Heart right ventricle (tissue), 16 donors: Measurements from ENCODE around the gene TPGS2. TPM values are rescaled to one million over a fixed set of nuclear protein-coding genes. Genes with fewer than 3 reads are reported as not detected.
A peak's percentile ranks its signal among the peaks of the same experiment; 100 is the strongest.

Experiments used
- ATAC-seq, 8 donors: fragments of 200-7000 bp; cut with Tn5 transposase; one replicate each; pipeline ENCODE4 v1.9.1; 2020; ENCODE audit warnings: mild to moderate bottlenecking in 8 of 8, moderate library complexity in 8 of 8, moderate number of reproducible peaks in 1 of 8
- DNase-seq, 2 donors: peaks; one replicate each; pipeline ENCODE4 v3.0.0-alpha.2; 2020
- H3K27ac ChIP-seq, 10 donors: fragments of 200-600 bp; sonication (generic) in 2 of 10; one replicate each; pipeline versions ENCODE4 v1.5.0 to v1.8.0; 2020 to 2022; ENCODE audit warnings: mild to moderate bottlenecking in 3 of 10
- H3K27me3 ChIP-seq, 7 donors: fragments of 200-600 bp; one replicate each; pipeline ENCODE4 v1.8.0; 2021 to 2022; ENCODE audit warnings: mild to moderate bottlenecking in 2 of 7
- H3K36me3 ChIP-seq, 9 donors: fragments of 200-600 bp; sonication (generic) in 1 of 9; one replicate each; pipeline versions ENCODE4 v1.5.0 to v1.8.0; 2020 to 2022; ENCODE audit warnings: mild to moderate bottlenecking in 2 of 9
- H3K4me1 ChIP-seq, 9 donors: fragments of 200-600 bp; sonication (generic) in 1 of 9; one replicate each; pipeline versions ENCODE4 v1.5.0 to v1.8.0; 2020 to 2022; ENCODE audit warnings: mild to moderate bottlenecking in 4 of 9
- H3K4me3 ChIP-seq, 10 donors: fragments of 200-600 bp; sonication (generic) in 2 of 10; one replicate each; pipeline versions ENCODE4 v1.5.0 to v1.8.0; 2020 to 2022; ENCODE audit warnings: mild to moderate bottlenecking in 7 of 10, moderate library complexity in 2 of 10
- H3K9me3 ChIP-seq, 11 donors: fragments of 200-600 bp in 10 of 11; sonication (generic) in 2 of 11; one replicate each; pipeline versions ENCODE4 v1.5.0 to v1.8.0; 2013 to 2022; ENCODE audit warnings: mild to moderate bottlenecking in 2 of 11, control low read depth in 1 of 11, moderate library complexity in 1 of 11
- WGBS, 2 donors: extraction: QIAGEN DNeasy Blood & Tissue Kit; methylation state at CpG; one replicate each; pipeline ENCODE4 v1.1.7; 2013; ENCODE audit warnings: inconsistent platforms in 1 of 2; 5-methylcytosine and 5-hydroxymethylcytosine counted together
- intact Hi-C, 10 donors: fragments of 100-400 bp; cut with DNase I; formaldehyde crosslinking; loops; one replicate each; pipeline versions ENCODE4 v1.11.1 to v1.14.2; 2022
- polyA plus RNA-seq, 2 donors: library from polyadenylated mRNA; stranded (reverse); fragments of 200-250 nt; gene quantifications; one replicate each; pipeline ENCODE4 v1.2.3, GENCODE V29; 2013
- total RNA-seq, 10 donors: library from RNA; stranded (reverse); fragmentation: NEBNext Ultra II Directional in 3 of 10; extraction: Animal tissue kit (Norgen Biotek cat#: 25700) in 3 of 10; gene quantifications; one replicate each; pipeline versions ENCODE4 v1.2.1 to v1.2.4, GENCODE V29; 2021 to 2023
- TF ChIP-seq, protein P1 (sequence below), 9 donors: fragments of 200-600 bp; sonication (generic) in 2 of 9; IDR thresholded peaks; one replicate each; pipeline versions ENCODE4 v1.5.0 to v1.8.0; 2021 to 2022; ENCODE audit warnings: antibody characterized with exemption in 9 of 9, mild to moderate bottlenecking in 5 of 9, moderate library complexity in 1 of 9
- donor health status: Arrhythmogenic right ventricular cardiomyopathy.
- donor health status: ischemic (EF 13 %, LVEDD 7.1; RV severe dilation, severe dysfunction).
- donor health status: healthy with polysubstance abuse.
- donor health status: DM: no; HTN: yes; CAD: no.
- donor health status: DM: no; HTN: no; CAD: no.
- donor health status: ischemic (EF 25% LVEDD 6.9; RV normal size, moderate dysfunction).
- donor health status: ischemic (EF 25% LVEDD 5.7; RV mildly dilated, moderate dysfunction).
- donor health status: healthy.
- donor health status: DM: yes; HTN: yes; CAD: no.
- donor health status: Ischemic cardiomyopathy.
- donor health status: ischemic (EF 35%, LVEDD 5.7; RV mildly dilated, moderate dysfunction).
- donor health status: nonischemic (EF 11% LVEDD 7.7; RV severe dilation, severe dysfunction).
- donor health status: DM: yes; HTN: yes; CAD: no.
- donor health status: PGD.
- donor health status: ischemic (EF 29% LVEDD 5.4; RV normal size, mild dysfunction).
- donor health status: nonischemic (EF 23%, LVEDD 6.1; RV moderate dilation, normal function).

Gene TPGS2
- total and polyA plus RNA-seq, 12 donors = 12.4 to 41.2 (median 27.6) TPM

DNA sequence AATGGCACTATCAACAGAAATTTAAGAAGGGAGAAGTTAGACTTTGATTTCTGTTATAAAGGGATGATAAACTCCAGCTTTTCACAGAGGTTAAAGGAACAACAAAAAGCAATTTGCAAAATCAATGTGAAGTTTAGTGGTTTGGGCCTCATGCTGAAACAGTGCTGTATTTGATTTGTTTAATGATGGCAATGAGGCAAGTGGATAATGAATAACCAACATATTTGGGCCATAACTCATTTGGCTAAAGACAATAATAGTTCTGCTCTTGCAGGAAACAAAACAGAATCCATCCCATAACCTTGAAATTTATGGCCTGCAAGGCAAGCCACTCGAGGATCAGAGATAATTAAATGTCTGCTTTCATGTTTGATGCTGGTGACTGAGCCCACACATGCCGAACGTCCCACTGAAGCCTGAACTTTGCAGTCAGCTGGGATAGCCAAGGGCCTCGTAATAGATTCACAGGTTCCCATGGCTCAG, 56.5 kb downstream of the TPGS2 start:
- no peak for ATAC-seq
- intact Hi-C loops = loop anchor here in 1 of 10 donors (5.0 kb wide), 1 partner anchor 35 kb away; no protein-coding TSS in a partner anchor
- no peaks in the 10 kb centered on the region for H3K27me3 ChIP-seq
- no peaks in the 10 kb centered on the region for H3K9me3 ChIP-seq
- DNase-seq = no peak
- TF ChIP-seq, protein P1, sequence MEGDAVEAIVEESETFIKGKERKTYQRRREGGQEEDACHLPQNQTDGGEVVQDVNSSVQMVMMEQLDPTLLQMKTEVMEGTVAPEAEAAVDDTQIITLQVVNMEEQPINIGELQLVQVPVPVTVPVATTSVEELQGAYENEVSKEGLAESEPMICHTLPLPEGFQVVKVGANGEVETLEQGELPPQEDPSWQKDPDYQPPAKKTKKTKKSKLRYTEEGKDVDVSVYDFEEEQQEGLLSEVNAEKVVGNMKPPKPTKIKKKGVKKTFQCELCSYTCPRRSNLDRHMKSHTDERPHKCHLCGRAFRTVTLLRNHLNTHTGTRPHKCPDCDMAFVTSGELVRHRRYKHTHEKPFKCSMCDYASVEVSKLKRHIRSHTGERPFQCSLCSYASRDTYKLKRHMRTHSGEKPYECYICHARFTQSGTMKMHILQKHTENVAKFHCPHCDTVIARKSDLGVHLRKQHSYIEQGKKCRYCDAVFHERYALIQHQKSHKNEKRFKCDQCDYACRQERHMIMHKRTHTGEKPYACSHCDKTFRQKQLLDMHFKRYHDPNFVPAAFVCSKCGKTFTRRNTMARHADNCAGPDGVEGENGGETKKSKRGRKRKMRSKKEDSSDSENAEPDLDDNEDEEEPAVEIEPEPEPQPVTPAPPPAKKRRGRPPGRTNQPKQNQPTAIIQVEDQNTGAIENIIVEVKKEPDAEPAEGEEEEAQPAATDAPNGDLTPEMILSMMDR (IDR thresholded peaks at IDR 0.05) = no peak
- H3K4me1 ChIP-seq = peaks cover 0 to 33% (median 8%) of the 10 kb centered on the region in 9 donors
- peak overlapping the region in 1 of 10 donors; percentile 21 for H3K27ac ChIP-seq
- peaks cover 0 to 31% (median 0%) of the 10 kb centered on the region in 9 donors for H3K36me3 ChIP-seq
- H3K4me3 ChIP-seq = no peak overlapping the region
- 65 to 69% methylated on average over 4 of the region's 4 CpGs for WGBS, 2 donors

DNA sequence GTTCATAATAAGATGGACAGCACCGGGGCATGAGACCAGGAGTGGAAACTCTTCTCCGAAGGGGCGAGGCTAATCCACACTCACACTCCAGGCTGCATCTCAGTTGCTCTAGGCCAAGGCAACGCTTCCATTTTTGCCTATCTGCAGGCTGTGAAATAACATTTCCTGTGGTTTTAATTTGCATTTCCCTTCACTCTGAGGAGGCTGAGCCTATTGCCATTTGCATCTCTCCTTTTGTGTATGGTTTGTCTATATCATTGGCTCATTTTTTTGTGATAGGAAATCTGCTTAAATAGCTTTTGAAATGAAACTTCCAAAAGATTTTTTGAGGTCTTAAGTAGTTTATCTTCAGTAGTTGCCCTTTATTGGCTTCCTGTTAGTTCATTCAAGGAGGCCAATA, 57.6 kb downstream of the TPGS2 start:
- WGBS, 2 donors = 79 to 81% methylated on average over 4 of the region's 4 CpGs

DNA sequence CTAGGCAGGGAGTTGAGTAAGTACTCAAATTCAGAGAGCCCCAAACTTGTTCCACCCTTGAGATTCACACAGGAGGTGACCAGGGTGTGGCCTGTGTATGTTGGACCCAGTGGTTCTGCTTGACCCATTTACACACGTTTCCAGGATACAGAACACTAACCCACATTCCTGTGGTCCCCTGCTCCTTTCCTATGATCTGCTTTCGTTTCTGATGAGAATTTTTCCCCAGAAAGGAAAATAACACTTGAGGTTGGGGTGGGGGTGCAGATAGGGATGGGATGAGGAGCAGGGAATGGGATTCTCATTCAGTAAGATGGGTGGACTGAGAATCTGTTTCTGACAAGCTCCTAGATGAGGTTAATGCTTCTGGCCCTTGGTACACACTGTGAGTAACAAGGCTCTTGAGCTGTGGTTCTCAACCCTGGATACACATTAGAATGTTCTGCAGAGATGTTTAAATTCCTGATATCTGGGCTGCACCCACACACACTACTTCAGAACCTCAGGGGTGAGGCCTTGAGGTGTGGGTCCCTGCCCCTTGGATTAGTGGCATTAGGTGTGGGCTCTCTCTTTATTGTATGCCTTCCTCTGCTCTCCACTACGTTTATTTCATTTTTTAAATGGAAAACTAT, 58.4 kb downstream of the TPGS2 start:
- DNase-seq (no peak), ATAC-seq (no peak)
- intact Hi-C loops = loop anchor here in 1 of 10 donors (5.0 kb wide), 1 partner anchor 37 kb away; no protein-coding TSS in a partner anchor
- Histone ChIP-seq H3K9me3 (no peaks in the 10 kb centered on the region), H3K27me3 (no peaks in the 10 kb centered on the region), H3K4me1 (peaks cover 0 to 19% (median 3%) of the 10 kb centered on the region in 9 donors), H3K36me3 (peaks cover 0 to 43% (median 0%) of the 10 kb centered on the region in 9 donors), H3K4me3 (no peak overlapping the region), H3K27ac (no peak overlapping the region)
- 77 to 79% methylated on average over 3 of the region's 3 CpGs for WGBS, 2 donors
- TF ChIP-seq, protein P1 (IDR thresholded peaks at IDR 0.05) = no peak

More for the DNA sequence above, 57.6 kb downstream of the TPGS2 start:
- DNase-seq (no peak), ATAC-seq (no peak)
- no peaks in the 10 kb centered on the region for H3K27me3 ChIP-seq
- peaks cover 0 to 41% (median 0%) of the 10 kb centered on the region in 9 donors for H3K36me3 ChIP-seq
- H3K4me1 ChIP-seq = peaks cover 0 to 22% (median 3%) of the 10 kb centered on the region in 9 donors
- TF ChIP-seq, protein P1 (IDR thresholded peaks at IDR 0.05) = no peak
- intact Hi-C loops = loop anchor here in 1 of 10 donors (5.0 kb wide), 1 partner anchor 36 kb away; no protein-coding TSS in a partner anchor
- no peak overlapping the region for H3K27ac ChIP-seq
- H3K9me3 ChIP-seq = no peaks in the 10 kb centered on the region
- no peak overlapping the region for H3K4me3 ChIP-seq

DNA sequence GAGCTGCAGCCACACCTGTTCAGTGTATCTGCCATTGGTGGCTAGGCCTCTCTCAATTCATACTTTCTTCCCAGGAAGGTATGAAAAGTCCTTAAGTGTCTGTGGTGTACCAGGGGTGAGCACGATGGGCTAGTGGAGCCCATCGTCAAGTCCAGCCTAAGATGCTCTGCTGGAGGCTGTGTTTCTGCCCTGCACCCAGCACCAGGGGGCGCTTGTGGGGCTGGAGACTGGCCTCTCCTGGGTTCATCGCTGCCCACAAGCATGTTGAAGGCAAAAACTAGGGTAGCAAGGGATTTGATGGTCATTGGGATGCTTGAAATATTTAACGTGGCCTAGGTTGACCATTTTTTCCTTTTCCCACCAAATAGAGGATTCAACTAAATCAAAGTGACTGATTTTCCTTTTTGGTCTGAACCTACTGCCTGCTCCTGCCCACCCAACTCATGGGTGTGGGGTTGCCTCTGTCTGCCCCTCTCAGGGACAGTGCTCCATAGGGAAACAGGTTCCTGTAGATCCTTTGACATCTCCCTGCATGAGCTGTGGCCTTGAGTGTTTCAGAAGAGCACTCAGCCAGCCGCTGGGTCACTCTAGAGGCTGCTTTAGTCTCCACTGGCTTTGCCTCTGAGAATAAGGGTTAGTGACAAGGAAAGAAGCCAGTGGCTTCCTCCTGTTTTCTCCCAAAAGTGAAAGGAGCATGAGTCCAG, 59.0 kb downstream of the TPGS2 start:
- TF ChIP-seq, protein P1 (IDR thresholded peaks at IDR 0.05) = peak in 8 of 9 donors; percentile 13 to 53 (median 43)
- H3K4me3 ChIP-seq = no peak overlapping the region
- peaks cover 0 to 19% (median 3%) of the 10 kb centered on the region in 9 donors for H3K4me1 ChIP-seq
- peak in 3 of 8 donors; percentile 29 to 48 (median 46) for ATAC-seq
- intact Hi-C loops = loop anchor here in 1 of 10 donors (5.0 kb wide), 1 partner anchor 38 kb away; no protein-coding TSS in a partner anchor
- WGBS, 2 donors = 73 to 74% methylated on average over 6 of the region's 6 CpGs
- H3K9me3 ChIP-seq = no peaks in the 10 kb centered on the region
- DNase-seq = peak in 1 of 2 donors; percentile 35
- H3K27me3 ChIP-seq = no peaks in the 10 kb centered on the region
- H3K27ac ChIP-seq = no peak overlapping the region
- H3K36me3 ChIP-seq = peaks cover 0 to 37% (median 0%) of the 10 kb centered on the region in 9 donors
